Non-pigmented ciliary epithelial cell (primary cell): Measurements from ENCODE around the gene FBXO15.

Source experiments
- DNase-seq: peaks from one replicate; pipeline ENCODE4 v3.0.0-alpha.2; 2010; ENCODE audit warnings: low read depth

The FBXO15 gene

DNA sequence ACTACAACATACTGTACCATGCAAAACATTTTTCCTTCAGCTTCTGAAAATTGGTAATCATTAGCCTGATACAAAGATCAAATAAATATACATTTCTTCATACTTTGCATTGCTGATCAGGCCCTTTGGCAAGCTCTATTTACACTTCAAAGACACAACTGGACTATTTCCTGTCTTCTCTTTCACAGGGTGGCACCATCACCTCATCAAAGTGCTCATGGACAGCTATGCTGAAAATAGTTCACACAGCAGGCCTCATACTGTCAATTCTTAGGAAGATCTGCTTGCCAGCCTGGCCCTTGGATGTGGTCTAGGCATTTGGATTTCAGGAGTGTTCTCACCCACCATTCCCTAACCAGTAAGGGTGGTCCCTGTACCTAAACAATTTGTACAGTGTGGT is 33.9 kb downstream of the FBXO15 start:
- no peak for DNase-seq

DNA sequence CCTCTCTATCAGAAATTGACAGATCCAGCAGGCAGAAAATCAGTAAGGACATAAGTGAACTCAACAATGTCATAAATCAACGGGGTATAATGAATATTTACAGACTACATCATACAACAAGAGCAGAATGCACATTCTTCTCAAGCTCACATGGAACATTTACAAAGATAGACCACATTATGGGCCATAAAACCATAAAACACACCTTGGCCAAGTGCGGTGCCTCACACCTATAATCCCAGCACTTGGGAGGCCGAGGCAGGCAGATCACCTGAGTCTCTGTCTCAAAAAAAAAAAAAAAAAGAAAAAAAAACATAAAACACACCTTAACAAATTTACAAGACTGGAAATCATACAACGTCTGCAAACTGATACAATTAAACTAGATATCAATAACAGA is 36.7 kb downstream of the FBXO15 start:
- no peak for DNase-seq

DNA sequence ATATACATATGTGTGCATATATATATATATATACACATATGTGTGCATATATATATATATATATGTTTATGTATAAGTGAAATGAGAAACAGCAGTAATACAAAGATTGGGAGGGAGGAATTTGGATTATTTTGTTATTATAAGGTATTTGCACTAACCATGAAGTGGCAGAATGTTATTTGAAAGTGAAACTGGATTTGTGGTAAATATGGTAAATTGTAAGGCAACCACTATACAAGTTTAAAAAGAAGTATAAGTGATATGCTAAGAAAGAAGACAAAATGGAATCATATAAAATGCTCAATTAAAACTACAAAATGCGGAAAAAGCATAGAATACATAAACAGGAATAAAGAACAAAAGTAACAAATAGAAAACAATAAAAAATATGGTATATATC is 37.5 kb downstream of the FBXO15 start:
- DNase-seq: no peak

DNA sequence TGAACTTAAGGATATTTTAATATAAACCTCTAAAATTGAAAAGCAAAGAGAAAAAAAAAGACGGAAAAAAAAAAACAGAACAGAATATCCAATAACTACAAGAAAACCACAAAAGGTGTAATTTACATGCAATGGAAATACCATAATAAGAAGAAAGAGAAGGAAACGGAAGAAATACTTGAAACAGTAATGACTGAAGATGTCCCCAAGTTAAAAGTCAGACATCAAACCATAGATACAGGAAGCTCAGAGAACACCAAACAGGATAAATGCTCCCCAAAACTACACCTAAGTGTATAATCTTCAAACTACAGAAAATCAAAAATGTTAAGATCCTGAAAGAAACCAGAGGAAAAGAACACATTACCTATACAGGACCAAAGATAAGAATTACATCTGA is 39.2 kb downstream of the FBXO15 start:
- no peak for DNase-seq

DNA sequence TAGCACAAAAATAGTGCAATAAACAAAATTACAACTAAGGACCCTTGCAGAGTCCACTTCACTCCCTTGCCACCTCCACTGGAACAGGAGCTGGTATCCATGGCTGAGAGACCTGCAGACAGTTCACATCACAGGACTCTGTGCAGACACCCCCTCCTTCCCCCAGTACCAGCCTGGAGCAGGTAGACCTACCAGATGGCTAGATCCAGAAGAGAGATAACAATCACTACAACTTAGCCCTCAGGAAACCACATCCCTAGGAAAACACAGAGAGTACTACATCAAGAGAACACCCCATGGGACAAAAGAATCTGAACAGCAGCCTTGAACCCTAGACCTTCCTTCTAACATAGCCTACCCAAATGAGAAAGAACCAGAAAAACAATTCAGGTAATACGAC is 49.8 kb downstream of the FBXO15 start:
- DNase-seq: no peak

DNA sequence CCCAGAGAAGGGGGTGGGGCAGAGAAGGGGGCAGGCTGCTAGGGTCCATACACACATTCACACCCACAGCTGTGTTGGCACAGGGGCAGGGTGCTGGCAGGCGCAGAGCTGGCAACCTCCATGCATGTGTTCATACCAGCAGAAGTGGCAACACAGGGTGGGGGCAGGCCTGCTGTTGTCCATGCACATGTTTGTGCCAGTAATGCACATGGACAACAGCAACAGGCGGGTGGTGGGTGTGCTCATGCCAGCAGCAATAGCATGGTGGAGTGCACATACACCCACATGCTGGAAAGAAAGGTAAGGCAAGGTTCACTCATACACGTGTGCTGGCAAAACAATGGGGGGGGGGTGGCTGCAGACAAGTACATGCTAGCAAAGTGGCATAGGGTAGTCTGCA is 54.7 kb downstream of the FBXO15 start:
- no peak for DNase-seq

DNA sequence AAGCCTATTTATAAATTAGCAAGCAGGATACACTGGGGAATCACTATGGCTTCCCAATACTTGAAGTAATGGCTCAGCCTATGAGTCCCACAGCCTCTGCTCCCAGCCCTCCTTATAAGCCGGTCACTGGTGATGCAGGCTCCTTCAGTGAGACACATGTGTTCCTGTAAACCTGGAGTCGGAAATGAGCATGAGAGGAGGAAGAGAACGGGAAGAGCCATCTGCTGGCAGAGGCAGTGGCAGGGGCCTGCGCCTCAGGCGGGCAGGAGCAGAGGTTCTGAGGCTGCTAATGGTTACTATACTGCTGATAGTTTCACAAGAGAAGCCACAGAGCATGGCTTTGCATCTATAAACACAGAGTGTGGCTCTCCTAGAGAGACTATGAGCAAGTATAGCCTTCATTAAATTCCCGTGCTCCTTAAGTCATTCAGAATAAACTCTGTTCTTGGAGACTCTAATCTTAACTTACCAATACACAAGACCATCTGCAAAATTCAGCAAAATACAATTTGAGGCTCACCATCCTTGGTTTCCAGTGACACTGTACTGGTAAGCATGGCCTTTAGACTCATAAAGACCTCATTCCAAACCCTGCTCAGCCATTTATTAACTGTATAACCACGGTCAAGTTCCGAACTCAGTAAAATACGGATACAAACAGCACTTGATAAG is 63.3 kb downstream of the FBXO15 start:
- DNase-seq: no peak

DNA sequence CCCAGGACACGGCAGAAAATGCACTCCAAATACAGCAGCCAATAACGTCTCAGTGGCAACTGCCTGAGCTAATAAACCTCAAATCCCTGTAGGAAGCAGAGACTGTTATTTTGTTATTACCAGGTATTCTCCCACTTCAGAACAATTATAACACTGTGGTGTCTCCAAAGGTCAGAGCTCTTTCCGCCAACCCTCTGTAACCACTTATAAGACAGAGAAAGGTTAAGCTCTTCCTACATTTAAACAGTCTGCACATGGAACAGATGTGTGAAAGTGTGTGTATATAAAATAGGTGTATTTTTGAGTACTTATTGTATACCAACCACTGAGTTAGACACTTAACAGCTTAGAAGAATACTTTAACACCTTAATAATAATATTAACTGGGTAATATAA is 64.1 kb downstream of the FBXO15 start:
- no peak for DNase-seq

DNA sequence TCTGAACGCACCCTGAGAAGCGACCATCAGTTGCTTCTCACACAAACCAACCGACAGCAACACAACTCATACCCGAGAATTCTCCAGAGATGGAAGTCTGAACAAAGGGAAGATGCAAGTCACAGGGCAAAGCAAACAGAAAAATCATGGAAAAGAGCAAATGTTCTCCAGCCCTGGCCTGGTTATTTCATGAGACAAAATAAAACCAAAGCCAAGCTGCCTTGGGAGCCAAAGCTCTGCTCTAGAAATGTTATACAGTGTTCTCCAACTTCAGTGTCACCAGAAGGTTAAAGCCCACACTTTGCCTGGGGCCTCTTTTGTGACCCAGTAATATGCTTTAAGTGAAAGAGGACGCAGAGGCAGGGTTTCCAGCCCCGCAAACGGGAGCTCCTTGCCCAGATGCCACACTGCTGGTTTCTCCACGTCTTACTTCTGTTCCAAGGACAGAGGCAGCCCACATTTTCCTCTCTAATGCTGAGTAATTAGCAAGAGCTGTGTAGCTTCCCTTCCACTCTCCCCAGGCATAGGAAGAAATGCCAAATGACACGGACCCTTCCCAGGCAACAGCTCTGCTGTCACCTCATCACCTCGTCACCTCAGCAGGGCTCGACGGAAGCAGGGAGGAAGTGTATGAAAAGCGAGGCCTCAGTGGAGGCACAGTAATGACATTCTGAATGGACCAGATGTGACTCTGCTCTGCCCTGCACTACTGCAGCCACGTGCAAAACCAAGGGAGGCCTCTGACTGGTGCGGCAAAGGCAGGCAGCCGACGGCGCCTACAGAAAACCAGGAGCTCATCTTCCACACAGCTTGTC is 64.7 kb downstream of the FBXO15 start:
- DNase-seq: no peak

DNA sequence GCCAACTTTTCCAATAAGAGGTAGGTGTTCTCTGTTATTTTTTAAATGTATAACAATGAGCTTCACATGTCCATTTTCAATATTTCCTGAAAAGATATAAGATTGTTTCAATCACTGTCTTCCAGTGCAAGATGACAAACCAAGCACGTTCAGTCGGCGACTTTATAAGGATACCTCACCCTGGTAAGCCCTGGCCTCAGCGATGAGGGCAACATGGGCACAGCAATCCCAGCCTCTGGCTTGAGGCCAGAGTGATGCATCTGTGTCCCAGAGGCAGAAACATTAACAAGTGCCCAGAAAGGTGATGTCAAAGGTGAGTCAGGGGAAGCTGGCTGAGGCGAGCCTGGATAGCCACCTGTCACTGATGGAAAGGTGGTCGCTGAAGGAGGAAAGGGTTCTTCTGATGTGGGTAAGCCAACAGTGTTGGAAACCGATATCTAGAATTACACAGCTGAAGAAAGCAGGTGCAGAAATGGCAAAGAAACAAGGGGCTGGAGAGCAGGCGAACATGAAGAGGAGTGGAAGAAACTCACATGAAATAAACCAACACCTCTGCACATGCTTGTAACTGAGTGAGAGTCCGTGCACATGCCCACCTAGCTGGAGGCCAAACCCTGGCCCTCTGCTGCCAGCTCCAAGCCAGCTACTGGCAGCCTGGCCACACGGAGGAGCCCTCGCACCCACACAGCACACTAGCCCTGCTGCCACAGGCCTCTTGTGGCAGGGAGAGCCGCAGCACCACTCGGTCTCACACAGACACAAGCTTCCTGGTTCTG is 65.5 kb downstream of the FBXO15 start:
- no peak for DNase-seq

DNA sequence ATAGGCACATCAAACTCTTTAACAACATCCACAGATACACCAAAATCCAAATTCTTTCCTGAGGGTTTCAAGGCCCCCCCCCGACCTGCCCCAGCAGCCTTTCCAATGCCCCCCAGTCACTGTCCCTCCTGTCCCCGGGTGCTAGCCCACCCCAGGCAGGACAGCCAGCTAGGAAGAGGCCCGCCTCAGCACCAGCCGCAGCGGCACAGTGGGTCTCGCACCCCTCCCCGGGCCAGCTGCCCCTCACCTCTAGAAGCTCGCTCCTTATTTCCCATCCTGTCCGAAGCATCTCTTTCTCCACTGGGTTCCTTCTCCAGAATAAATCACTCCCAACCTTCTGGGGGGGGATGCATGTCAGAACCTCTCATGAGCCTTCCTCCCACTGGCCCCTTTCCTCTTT is 69.4 kb downstream of the FBXO15 start:
- DNase-seq: no peak

DNA sequence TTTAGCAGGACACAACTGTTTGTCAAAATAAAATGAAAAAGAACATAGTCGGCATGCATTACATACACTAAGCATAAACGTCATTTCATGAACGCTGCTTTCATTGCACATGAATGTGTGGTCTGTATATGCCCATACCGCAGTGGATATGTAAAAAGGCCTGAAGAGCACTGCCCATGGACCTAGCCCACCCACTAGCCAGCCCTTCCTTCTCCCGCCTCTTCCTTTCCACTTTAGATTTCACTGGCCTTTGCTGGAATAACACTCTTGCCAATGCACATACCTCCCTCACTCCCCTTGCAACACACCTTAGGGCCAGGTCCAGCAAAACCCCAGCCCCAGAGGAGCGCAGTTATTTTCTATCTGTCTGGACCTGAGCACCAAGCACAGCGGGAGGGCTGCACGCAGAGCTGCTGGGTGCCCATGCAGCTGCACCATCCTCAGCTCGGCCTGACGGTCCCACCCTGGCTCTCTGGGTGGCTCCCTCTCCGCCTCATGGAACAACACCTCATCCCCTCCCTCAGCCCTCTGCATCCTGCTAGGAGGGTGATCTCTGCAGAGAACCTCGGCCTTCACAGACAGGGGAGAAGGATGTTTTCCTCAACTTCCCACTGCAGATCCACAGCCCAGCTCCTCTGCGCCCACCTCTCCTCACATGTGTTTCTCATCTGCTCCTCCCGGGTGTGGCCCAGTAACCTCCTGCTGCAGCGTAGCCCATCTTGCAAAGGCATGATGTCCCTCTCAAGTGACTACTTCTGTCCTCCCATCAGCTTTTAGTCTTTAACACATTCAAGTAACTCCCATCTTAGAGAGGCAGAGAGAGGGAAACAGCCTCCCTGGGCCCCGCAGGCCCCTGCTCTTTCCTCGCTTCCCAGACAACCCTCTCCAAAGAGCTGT is 72.7 kb downstream of the FBXO15 start:
- DNase-seq: no peak

DNA sequence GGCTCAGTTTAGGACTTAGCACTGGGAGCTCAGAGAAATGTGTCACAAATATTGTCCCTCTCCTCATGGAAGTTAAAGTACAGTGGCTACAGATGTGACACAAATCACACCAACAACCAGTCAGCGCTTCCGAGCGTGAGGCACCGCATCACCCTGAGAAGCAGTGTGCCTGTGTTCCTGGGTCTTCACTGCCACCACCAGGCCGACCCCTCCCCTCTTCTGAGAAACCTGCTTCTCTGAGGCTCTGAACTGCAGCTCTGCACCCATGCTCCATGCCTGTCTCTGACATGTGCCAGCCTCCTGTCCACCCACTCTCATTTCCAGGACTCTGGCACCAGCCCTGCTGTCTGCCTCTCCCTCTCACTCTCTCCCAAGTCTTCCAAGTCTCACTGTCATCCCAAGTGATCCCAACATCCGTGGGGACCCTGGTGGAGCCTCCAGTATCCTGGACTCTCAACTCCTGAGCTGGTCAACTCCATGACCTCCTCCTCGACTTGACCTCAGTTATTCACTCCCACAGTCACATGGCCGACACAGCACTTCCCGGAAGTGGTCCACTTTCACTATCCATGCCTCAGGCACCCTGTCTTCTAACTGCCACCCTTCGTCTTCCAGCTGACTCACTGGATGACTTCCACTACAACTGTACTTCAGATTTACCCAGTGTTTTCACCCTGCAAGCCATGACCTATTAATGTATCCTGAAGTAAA is 73.5 kb downstream of the FBXO15 start:
- no peak for DNase-seq

DNA sequence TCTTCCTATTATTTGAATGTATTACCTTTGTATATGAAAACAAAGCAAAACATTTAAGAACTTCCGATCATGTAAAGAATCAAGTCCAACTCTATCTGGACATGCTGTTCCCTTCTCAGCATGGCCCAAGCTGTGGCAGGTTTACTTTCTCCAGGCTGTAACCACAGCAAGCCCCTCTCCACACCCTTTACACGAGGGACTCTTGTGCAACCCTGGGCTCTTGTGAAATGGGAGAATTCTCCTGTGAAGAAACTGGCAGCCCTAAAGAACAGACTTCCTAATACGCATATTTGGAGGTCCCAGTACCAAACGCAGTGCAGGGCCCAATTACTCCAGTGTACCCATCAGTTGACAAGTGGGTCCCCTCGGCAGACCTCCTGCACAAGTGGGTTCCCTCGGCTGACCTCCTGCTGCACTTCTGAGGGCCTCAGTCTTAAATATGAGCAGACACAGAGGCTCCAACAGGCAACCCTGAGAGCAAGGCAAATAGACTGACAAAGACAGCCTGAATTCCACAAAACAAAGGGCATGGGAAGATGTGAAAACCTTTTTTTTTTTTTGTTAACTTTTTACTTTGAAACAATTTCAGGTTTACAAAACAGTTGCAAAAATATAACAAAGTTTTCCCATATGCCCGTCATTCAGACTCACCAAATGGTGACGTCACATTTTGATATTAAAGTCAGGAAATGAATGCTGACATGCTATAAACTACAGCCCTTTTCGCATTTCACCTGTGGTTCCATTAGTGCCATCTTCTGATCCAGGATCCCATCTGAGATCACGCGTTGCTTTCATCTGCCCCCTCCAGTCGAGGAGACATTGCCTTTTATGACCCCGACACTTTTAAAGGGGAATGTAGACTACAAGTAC is 78.2 kb downstream of the FBXO15 start:
- no peak for DNase-seq

DNA sequence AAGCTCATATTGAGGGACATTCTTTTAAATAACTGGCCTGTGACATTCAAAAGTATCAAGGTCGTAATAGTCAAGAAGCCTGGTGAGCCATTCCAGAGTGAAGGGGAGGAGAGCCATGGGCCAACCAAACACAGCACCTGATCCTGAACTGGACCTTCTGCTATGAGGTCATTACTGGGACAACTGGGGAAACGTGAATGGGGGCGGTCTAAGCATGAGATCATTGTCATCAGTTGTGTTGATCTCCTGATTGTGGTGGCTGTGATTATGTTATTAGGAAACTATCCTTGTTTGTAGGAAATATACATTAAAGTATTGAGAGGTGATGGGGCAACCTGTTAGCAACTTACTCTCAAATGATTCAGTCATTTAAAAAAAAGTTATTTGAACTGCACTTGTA is 79.3 kb downstream of the FBXO15 start:
- no peak for DNase-seq

DNA sequence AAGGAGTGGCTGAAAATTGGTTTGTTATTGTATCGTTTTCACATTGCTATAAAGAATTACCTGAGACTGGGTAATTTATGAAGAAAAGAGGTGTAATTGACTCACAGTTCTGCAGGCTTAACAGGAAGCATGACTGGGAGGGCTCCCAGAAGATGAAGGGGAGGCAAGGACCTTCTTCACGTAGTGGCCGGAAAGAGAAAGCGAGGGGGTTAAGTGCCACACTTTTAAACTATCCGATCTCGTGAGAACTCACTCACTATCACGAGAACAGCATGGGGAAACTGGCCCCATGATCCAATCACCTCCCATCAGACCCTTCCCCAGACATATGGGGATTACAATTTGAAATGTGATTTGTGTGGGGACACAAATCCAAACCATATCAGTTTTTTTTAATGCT is 81.6 kb downstream of the FBXO15 start:
- no peak for DNase-seq

DNA sequence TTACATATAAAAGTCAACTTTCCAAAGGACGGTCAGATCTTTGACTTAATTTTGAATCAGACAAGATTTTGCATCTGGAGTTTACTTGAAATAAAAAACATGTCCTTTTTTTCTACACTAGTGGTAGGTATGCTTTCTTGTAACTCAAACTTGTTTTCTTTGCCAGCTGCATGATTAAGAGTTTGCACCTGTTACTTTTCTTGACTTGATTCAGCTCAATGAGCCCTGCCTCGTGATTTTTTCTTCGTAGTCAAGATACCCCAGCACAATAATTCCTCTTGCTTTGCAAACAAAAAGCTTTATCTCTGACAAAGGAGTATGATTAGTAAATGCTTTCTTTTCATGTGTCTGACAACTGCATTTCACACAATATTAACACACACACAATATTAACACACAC is 82.3 kb downstream of the FBXO15 start:
- no peak for DNase-seq

DNA sequence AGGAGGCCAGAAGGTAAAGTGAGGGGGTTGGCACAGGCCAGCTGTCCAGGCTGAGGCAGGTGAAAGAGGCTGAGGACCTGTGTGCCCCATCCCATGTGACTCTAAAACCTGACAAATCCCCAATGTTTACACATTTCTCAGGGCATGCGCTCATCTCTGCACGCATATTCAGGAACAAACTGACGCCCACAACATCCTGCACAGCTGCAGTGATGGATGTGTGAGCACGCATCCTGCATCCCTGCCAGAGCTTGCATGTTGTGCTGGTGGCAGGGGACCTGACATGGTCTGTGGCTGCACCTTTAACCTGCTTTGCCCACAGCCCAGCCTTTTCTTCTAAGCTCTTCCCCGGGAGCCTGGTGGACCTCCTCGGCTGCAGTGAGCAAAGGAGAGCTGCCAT is 83.1 kb downstream of the FBXO15 start:
- no peak for DNase-seq

DNA sequence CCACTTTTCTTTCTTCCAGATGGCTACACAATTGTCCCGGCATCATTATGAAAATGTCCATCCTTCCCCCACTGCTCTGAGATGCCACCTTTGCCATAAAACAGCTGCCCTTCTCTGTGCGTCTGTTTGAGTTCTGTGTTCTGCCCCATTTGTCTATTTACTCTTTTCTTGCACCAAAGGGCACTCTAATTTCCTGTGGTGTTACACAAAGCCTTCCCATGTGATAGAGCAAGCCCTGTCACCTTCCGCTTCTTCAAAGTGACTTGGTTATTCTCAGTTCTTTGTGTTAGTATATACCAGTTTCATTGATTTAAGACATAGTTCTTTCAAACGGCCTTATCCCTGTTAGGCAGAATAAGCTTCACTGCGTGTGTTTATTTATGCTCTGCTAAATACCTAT is 84.1 kb downstream of the FBXO15 start:
- no peak for DNase-seq

DNA sequence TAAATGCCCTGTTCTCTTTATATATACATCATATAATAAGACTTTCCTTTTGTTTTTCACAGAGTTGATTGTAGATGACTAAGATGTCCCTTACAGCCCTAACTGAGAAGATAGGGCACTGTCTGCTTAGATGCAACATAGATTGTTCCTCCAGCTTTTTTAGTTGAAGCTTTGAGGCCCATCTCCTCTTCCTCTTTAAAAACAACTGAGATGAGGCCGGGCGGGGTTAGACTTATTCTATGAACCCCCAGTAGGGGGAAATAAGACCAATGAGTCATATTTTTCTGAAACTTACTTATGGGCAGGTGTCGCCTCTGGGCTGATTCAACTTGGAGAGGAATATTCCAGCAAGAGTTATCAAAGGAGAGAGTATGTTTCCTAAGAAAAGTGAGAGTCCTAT is 84.6 kb downstream of the FBXO15 start:
- DNase-seq: no peak
